B cell (primary cell): ENCODE measurements around the gene METTL26. TPM values are rescaled to one million over a fixed set of nuclear protein-coding genes. Genes with fewer than 3 reads are reported as not detected.

Source experiments
- ATAC-seq: fragments of 200-7000 bp; cut with Tn5 transposase; one replicate; pipeline ENCODE4 v1.10.0; 2021; ENCODE audit warnings: low read depth, mild to moderate bottlenecking, moderate number of reproducible peaks, moderate library complexity
- CTCF ChIA-PET: fragments of 350-600 bp; sonication (Branson Sonifier 250); formaldehyde crosslinking; loops from one replicate; lab custom pipeline; 2021; ENCODE audit warnings: antibody characterized with exemption, inconsistent platforms; lab: Charles Lee
- POLR2A ChIA-PET: fragments of 350-600 bp; sonication (Branson Sonifier 250); formaldehyde crosslinking; loops from one replicate; lab custom pipeline; 2021; ENCODE audit warnings: antibody characterized with exemption; lab: Charles Lee
- DNase-seq: peaks from one replicate; pipeline ENCODE4 v3.0.0; 2013
- H2AFZ ChIP-seq: 2 replicates; pipeline ENCODE4 v1.6.1; 2012; ENCODE audit warnings: mild to moderate bottlenecking, low read depth, low read length; ENCODE audit not compliant: insufficient read depth, poor library complexity, severe bottlenecking
- H3K27ac ChIP-seq, 2 donors: 1 replicate in 1 of 2; 2 replicates in 1 of 2; pipeline ENCODE4 v1.5.1; 2012 to 2013; ENCODE audit warnings: low read length in 2 of 2, mild to moderate bottlenecking in 2 of 2, moderate library complexity in 1 of 2
- H3K27me3 ChIP-seq, 4 experiments: fragments of 200-600 bp in 1 of 4; sonication (generic) in 1 of 4; replicated peaks in 1 of 4; 1 replicate in 2 of 4; 2 replicates in 2 of 4; pipeline versions ENCODE4 v1.6.1 to v1.7.0; 2013 to 2016; ENCODE audit warnings: low read length in 3 of 4, mild to moderate bottlenecking in 2 of 4, mixed read lengths in 1 of 4, moderate library complexity in 1 of 4; ENCODE audit not compliant: insufficient read depth in 4 of 4, control insufficient read depth in 3 of 4; ENCODE audit errors: control extremely low read depth in 1 of 4
- H3K36me3 ChIP-seq, 2 experiments: replicated peaks in 1 of 2; 1 replicate in 1 of 2; 2 replicates in 1 of 2; pipeline versions ENCODE4 v1.6.1 to v1.7.1; 2013; ENCODE audit warnings: low read length in 1 of 2; ENCODE audit not compliant: insufficient read depth in 2 of 2, control insufficient read depth in 1 of 2; ENCODE audit errors: control extremely low read depth in 1 of 2, extremely low read depth in 1 of 2
- H3K4me1 ChIP-seq, 2 donors: fragments of 200-600 bp in 1 of 2; sonication (generic) in 1 of 2; 1 replicate in 1 of 2; 2 replicates in 1 of 2; pipeline versions ENCODE4 v1.5.1 to v1.6.1; 2013 to 2017; ENCODE audit warnings: low read length in 2 of 2; ENCODE audit not compliant: control insufficient read depth in 2 of 2, insufficient read depth in 2 of 2
- H3K4me2 ChIP-seq: replicated peaks from 2 replicates; pipeline ENCODE3; 2012; ENCODE audit warnings: mild to moderate bottlenecking, low read depth, low read length; ENCODE audit not compliant: poor library complexity, severe bottlenecking
- H3K4me3 ChIP-seq, 5 experiments: fragments of 200-600 bp in 1 of 5; sonication (generic) in 1 of 5; 1 replicate in 3 of 5; 2 replicates in 2 of 5; pipeline versions ENCODE4 v1.5.1 to v1.7.0; 2011 to 2016; ENCODE audit warnings: low read length in 4 of 5, mild to moderate bottlenecking in 4 of 5, low read depth in 2 of 5, control low read depth in 1 of 5, moderate library complexity in 1 of 5; ENCODE audit not compliant: insufficient read depth in 1 of 5; ENCODE audit errors: control extremely low read depth in 1 of 5, extremely low read depth in 1 of 5
- H3K79me2 ChIP-seq: fragments of 200-600 bp; sonication (generic); one replicate; pipeline ENCODE4 v1.6.0; 2016; ENCODE audit warnings: low read length; ENCODE audit not compliant: control insufficient read depth, insufficient read depth
- H3K9ac ChIP-seq: fragments of 200-600 bp; sonication (generic); 2 replicates; pipeline ENCODE4 v1.6.1; 2017; ENCODE audit warnings: mild to moderate bottlenecking, low read length, moderate library complexity
- H3K9me3 ChIP-seq, 3 donors: one replicate each; pipeline versions ENCODE4 v1.6.1 to v1.7.1; 2013; ENCODE audit warnings: low read length in 2 of 3; ENCODE audit not compliant: control insufficient read depth in 2 of 3, insufficient read depth in 1 of 3; ENCODE audit errors: control extremely low read depth in 1 of 3
- H4K20me1 ChIP-seq: 2 replicates; pipeline ENCODE4 v1.6.0; 2012; ENCODE audit warnings: mild to moderate bottlenecking, low read length; ENCODE audit not compliant: insufficient read depth, control insufficient read depth, poor library complexity, severe bottlenecking
- H3K27ac Mint-ChIP-seq: one replicate; pipeline ENCODE4 v1.8.0; 2021; ENCODE audit warnings: mixed read lengths
- H3K27me3 Mint-ChIP-seq: one replicate; pipeline ENCODE4 v1.8.0; 2021; ENCODE audit warnings: mixed read lengths
- H3K4me1 Mint-ChIP-seq: one replicate; pipeline ENCODE4 v1.8.0; 2021; ENCODE audit warnings: mixed read lengths
- H3K4me3 Mint-ChIP-seq: one replicate; pipeline ENCODE4 v1.8.0; 2021; ENCODE audit warnings: mixed read lengths
- H3K9me3 Mint-ChIP-seq: one replicate; pipeline ENCODE4 v1.8.0; 2022; ENCODE audit warnings: mixed read lengths; ENCODE audit not compliant: insufficient read depth
- EZH2 ChIP-seq: IDR thresholded peaks from 2 replicates; pipeline ENCODE4 v1.6.1; 2012; ENCODE audit warnings: borderline replicate concordance, low read depth, mild to moderate bottlenecking, moderate library complexity, low read length; ENCODE audit not compliant: insufficient read depth, poor library complexity, severe bottlenecking
- WGBS: methylation state at CpG from one replicate; pipeline ENCODE4 v1.1.5; 2013; ENCODE audit warnings: missing lambda C conversion rate; ENCODE audit not compliant: insufficient coverage; 5-methylcytosine and 5-hydroxymethylcytosine counted together
- intact Hi-C: fragments of 100-400 bp; cut with micrococcal nuclease; formaldehyde crosslinking; loops from one replicate; pipeline ENCODE4 v1.10.0; 2022
- polyA plus RNA-seq: library from polyadenylated mRNA; depleted of rRNA; stranded (reverse); fragments of >200 nt; gene quantifications from 2 replicates; pipeline ENCODE4 v1.2.3, GENCODE V29; 2012
- total RNA-seq, 2 donors: library from RNA; stranded (reverse); fragments of 120-200 nt in 1 of 2; gene quantifications; 1 replicate in 1 of 2; 2 replicates in 1 of 2; pipeline versions ENCODE4 v1.2.3 to v1.2.4, GENCODE V29; 2013 to 2022
- TF ChIP-seq, protein P1 (sequence below): fragments of 200-600 bp; IDR thresholded peaks from one replicate; pipeline ENCODE4 v1.8.0; 2022; ENCODE audit warnings: antibody characterized with exemption, mild to moderate bottlenecking

Gene METTL26
- total and polyA plus RNA-seq, 2 donors (not counting 1 experiment from before 2014, with no cell fraction given), result 56.6 to 140 TPM

DNA sequence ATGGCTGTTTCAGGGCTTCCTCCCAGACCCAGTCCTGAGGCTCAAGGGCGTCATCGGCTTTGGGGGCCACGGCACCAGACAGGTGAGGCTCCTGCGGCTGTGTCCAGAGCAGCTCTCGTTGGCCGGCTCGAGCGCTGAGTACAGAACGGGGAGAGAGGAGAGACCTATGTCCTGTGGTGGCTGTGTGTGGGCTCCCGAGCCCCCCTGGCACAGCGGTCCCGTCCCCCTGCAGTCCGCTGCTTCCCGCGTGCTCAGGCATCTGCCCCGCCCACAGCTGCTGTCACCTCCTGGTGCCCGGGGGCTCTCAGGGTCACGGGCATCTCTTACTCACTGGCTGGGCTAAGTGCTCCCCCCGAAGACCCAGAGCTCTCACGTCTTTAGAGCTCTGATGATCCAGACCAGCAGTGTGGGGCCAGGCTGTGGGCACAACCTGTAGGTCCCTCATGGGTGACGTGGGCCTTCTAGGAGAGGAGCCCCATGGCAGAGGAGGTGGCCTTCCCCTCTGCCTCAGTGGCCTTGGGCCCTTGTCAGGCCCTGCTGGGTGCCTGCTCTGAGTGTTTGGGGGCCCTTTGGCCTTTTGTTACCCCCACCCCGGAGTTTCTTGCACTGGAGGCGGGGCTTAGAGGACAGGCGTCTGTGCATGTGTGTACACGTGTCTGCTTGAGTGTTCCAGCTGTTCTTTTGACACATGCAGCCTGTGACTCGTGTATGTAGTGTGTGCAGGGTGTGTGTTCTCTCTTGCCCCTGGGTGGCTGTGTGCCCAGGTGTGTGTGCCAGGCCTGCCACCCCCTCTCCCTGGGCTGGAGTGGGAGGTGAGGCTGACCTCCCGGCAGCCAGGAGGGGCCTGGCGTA lies 16.6 kb upstream of the METTL26 start:
- no peak overlapping the region for H3K27ac ChIP-seq
- Mint-ChIP-seq H3K27me3 (no peaks in the 10 kb centered on the region), H3K9me3 (no peaks in the 10 kb centered on the region), H3K4me1 (peaks cover 10% of the 10 kb centered on the region), H3K4me3 (no peak overlapping the region), H3K27ac (no peak overlapping the region)
- peaks cover 14 to 17% of the 10 kb centered on the region in 2 donors for H3K4me1 ChIP-seq
- ATAC-seq, result no peak
- ChIA-PET POLR2A (no interaction called here), CTCF (no interaction called here)
- H3K9me3 ChIP-seq, result peaks cover 0 to 2% (median 0%) of the 10 kb centered on the region in 3 donors
- H3K9ac ChIP-seq, result no peak overlapping the region
- DNase-seq, result no peak
- no peak overlapping the region for H3K4me2 ChIP-seq
- no peaks in the 10 kb centered on the region for H3K36me3 ChIP-seq
- no peaks in the 10 kb centered on the region for H3K27me3 ChIP-seq
- WGBS, result 94% methylated on average over 28 of the region's 28 CpGs
- no peak overlapping the region for H3K4me3 ChIP-seq
- peaks cover 4% of the 10 kb centered on the region for H4K20me1 ChIP-seq
- TF ChIP-seq, protein P1, sequence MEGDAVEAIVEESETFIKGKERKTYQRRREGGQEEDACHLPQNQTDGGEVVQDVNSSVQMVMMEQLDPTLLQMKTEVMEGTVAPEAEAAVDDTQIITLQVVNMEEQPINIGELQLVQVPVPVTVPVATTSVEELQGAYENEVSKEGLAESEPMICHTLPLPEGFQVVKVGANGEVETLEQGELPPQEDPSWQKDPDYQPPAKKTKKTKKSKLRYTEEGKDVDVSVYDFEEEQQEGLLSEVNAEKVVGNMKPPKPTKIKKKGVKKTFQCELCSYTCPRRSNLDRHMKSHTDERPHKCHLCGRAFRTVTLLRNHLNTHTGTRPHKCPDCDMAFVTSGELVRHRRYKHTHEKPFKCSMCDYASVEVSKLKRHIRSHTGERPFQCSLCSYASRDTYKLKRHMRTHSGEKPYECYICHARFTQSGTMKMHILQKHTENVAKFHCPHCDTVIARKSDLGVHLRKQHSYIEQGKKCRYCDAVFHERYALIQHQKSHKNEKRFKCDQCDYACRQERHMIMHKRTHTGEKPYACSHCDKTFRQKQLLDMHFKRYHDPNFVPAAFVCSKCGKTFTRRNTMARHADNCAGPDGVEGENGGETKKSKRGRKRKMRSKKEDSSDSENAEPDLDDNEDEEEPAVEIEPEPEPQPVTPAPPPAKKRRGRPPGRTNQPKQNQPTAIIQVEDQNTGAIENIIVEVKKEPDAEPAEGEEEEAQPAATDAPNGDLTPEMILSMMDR, result no peak
- no peak for TF ChIP-seq EZH2
- H2AFZ ChIP-seq, result no peak overlapping the region
- H3K79me2 ChIP-seq, result peaks cover under 1% of the 10 kb centered on the region
- intact Hi-C loops, result no loop called here

- ChIA-PET POLR2A (no interaction called here), CTCF (no interaction called here)
- no peak for DNase-seq
- H3K27ac Mint-ChIP-seq, result no peak overlapping the region
- H3K4me3 Mint-ChIP-seq, result no peak overlapping the region
- peaks cover 0 to 2% (median 0%) of the 10 kb centered on the region in 3 donors for H3K9me3 ChIP-seq
- WGBS, result 98% methylated on average over 22 of the region's 22 CpGs
- H3K4me1 ChIP-seq, result peaks cover 15 to 20% of the 10 kb centered on the region in 2 donors
- no peak overlapping the region for H3K27ac ChIP-seq
- H3K9ac ChIP-seq, result no peak overlapping the region
- H3K4me3 ChIP-seq, result no peak overlapping the region
- peaks cover 12% of the 10 kb centered on the region for H3K4me1 Mint-ChIP-seq
- TF ChIP-seq EZH2, result no peak
- TF ChIP-seq, protein P1, result no peak
- no peak overlapping the region for H2AFZ ChIP-seq
- H3K27me3 ChIP-seq, result no peaks in the 10 kb centered on the region
- H3K4me2 ChIP-seq, result no peak overlapping the region
- H3K9me3 Mint-ChIP-seq, result no peaks in the 10 kb centered on the region
- intact Hi-C loops, result no loop called here
- no peaks in the 10 kb centered on the region for H3K36me3 ChIP-seq
- no peaks in the 10 kb centered on the region for H3K27me3 Mint-ChIP-seq
- ATAC-seq, result no peak
- H3K79me2 ChIP-seq, result peaks cover 8% of the 10 kb centered on the region
- H4K20me1 ChIP-seq, result peaks cover 8% of the 10 kb centered on the region
Observed at GRCh38 chr16:651844-652243, 15.7 kb upstream of the METTL26 start.
